Erythroblast (primary cell): ENCODE data around the gene ZBTB20.
A peak's percentile ranks its signal among the peaks of the same experiment; 100 is the strongest.

Experiments
- DNase-seq, 2 experiments: peaks; one replicate each; lab custom pipeline; 2025; lab: John Stamatoyannopoulos, UW
- GATA1 ChIP-seq: IDR thresholded peaks from 2 replicates; pipeline ENCODE4 v1.6.1; 2011; ENCODE audit warnings: low read depth, mild to moderate bottlenecking, control low read depth, low read length, moderate library complexity
- POLR2A ChIP-seq: IDR thresholded peaks from 2 replicates; pipeline ENCODE4 v1.6.1; 2011; ENCODE audit warnings: mild to moderate bottlenecking, low read length

Gene ZBTB20

DNA sequence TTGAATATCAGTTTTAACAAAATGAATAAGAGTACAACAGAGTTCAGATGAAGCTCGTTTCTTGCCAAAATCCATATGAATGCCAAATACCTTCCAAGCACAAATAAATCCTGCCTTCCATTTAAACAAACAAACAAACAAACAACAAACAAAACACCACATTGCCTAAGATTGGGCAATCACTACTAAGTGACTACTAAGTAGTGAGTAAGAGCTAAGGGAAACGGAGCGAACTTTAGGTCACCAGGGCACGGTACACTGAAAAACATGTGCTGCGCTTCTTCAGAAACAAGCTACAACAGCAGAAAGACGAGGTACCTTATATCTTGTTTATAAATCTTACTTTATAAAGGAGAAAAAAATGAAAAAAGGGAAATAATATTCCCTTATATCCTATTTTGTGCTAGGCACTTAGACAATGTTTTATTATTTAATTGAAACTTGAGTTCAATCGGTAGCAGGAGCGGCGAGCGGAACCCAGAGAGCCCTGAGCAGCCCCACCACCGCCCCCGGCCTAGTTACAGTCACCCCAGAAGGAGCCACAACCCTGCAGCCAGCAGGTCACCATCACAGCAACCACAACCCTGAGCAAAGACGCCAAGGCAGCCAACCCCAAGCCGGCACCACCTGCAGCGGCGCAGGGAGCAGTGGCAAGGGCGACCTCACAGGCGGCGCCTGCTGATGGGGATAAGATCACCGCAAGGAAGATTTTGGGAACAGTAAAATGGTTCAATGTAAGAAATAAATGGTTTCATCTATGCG is 216.9 kb downstream of the ZBTB20 start:
- TF ChIP-seq GATA1 (no peak), POLR2A (no peak)
- DNase-seq, result no peak

DNA sequence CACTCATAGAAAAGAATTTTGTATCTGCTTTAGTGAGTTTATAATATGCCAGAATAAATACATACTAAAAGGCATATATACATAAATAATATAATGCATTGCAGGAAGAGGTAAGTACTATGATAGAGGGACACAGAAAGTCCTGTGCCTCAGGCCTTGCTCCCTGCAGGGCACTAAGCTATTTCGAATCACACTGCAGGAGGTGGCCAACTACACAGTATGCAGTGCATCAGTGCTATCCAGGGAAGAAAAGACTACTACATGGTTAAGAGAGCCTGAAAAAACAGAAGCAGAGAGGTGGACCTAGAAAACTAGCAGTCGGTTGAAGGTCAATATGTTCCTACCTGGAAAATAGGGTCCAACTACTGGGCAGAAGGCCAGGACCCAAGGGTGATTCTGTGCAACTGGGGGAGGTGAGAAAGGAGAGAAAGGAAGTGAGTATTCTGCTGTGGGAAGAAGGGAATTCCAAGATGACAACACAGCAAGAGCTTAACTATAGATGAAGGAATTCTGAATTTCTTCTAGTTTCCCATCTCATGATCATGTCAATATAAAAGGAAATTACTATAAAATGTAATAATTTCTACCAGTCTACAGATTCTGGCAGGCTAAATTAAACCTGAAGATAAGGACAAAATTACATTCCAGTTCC is 218.0 kb downstream of the ZBTB20 start:
- DNase-seq, result no peak
- TF ChIP-seq POLR2A (no peak), GATA1 (no peak)

DNA sequence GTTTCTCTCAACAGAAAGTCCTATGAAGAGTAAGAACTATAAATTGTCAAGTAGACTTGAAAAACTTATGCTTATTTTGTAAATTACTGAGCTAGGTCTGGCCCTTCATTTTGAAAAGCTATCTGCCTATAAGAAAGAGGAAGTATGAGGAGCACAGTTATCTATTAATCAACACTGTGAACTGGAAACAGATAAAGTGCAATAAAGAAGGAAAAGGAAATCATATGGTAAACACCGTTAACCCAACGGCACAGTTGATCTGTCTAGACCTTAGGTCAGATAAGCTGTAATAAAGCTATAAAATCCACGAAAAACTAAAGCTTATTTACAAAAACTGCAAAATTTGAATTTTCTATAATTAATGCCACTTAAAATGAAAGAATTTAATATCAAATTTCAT is 242.5 kb downstream of the ZBTB20 start:
- no peak for TF ChIP-seq POLR2A
- no peak for TF ChIP-seq GATA1
- DNase-seq, result peak; percentile 9 to 52

DNA sequence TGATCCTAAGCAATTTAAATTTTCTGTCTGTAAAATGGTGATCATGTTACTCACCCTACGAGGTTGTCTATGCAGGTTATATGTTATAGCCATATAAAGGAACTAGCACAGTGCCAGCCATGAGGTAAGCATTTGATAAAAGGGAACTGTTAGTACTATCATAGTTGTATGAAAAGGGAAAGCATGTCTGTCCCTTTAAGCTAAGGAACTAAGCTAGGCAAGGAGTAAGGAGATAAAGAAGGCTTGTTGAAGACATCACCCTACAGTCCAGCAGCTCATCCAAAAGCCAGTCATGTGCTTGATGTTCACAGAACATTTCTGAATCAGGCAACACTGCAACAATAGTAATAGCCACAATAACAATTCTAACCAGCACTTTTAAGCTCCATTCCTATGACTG is 243.9 kb downstream of the ZBTB20 start:
- TF ChIP-seq GATA1 (no peak), POLR2A (no peak)
- peak; percentile 44 to 70 for DNase-seq

DNA sequence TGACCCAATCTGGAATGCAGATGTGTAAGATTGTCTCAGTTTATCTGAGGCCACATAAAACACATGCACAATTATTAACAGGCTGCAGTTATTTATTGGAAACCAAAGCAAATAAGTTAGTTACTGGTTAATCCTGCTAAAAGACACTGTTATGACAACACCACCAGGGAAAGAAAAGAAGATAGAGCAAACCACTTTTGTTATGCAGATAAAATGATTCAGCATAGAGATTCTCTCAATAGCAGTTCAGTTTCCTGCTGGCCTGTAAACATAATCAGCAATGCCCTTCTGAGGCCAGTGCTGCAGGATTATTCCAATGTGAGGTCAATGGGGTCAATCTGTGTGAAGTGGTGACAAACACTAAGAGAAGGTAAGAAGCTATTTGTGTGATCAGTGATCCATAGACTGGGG is 244.4 kb downstream of the ZBTB20 start:
- no peak for TF ChIP-seq GATA1
- no peak for TF ChIP-seq POLR2A

DNA sequence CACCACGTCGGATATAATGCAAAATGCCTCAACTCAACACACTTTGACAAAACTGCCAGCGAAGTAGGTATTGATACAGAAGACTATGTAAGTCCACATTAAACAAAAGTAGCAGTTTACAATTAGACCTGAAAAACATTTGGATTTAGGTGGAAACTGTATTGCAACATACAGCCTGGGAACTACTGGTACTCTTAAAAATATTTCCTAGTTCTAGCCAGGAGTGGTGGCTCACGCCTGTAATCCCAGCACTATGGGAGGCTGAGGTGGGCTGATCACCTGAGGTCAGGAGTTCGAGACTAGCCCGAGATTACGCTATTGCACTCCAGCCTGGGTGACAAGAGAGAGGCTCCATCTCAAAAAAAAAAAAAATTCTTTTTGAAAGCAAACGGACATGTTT is 246.2 kb downstream of the ZBTB20 start:
- no peak for DNase-seq
- TF ChIP-seq GATA1, result no peak
- TF ChIP-seq POLR2A, result no peak

More for the DNA sequence above, 244.4 kb downstream of the ZBTB20 start:
- DNase-seq, result peak; percentile 44 to 63

DNA sequence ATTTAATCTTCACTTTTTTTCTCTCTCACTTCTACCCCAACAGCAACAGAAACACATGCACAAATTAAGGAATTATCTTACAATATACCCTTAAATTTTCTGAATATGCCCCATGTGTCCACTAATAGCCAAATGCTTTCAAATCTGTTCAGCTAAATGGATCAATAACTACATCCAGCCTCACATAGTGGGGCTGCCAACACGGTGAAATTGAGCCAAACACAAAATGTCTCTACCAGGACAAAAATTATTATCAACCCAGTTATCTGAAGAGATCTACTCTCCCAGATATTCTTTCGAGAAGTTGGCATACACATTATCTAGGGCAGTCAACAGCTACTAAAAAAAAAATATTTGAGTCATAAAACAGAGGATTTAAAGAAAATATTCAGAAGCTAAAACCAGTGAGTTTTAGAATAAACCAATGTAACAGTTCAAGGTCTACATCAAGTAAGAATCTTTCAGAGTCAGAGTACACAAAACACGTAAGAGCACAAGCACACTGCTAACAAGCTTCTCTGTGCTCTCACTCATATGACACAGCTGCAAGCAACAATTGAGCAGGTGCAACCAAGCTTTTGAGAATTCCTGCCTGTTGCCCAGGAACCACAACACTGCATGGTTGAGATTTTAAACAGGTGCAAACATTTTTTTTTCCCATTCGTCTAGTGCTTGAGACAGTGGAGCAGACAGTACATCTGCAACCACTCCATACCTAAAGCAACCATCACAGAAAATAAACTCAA is 247.7 kb downstream of the ZBTB20 start:
- DNase-seq, result peak in 1 of 2 experiments; percentile 11
- TF ChIP-seq GATA1 (no peak), POLR2A (no peak)

DNA sequence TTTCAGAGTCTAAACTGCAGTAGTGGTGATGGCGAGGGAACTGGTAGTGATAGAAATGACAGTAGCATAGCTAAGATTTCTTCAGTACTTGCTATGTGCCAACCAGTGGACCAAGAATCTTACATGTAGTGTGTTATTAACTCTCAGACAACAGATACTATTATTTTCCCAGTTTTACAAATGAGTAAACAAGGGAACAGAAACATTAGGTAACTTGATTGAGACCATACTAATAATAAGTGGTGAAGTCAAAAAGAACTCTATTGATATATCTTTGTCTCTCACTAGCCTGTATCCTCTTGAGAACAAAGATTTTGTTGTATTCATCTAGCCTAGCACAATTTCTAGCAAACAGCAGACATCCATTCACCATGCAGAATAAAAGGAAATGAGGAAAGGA is 250.1 kb downstream of the ZBTB20 start:
- no peak for DNase-seq
- TF ChIP-seq GATA1, result no peak
- no peak for TF ChIP-seq POLR2A

DNA sequence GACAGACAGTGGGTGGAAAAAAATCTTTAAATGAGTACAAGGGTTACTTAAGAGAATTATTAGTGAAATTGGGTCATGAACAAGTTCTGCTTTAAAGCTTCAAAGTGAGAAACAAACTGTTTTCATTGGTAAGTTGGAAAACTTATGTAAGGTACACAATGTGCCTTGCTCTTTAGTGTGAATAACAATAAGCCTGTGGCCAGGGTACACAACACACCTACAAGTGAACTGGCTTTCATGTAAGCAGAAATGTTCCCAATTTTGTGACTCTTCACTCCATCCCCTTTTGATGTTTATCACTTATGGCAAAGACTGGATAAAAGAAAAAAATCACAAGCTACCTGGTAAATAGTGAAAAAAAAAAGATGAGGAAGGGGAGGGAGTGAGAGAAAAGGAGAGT is 253.7 kb downstream of the ZBTB20 start:
- TF ChIP-seq POLR2A (no peak), GATA1 (no peak)
- DNase-seq, result no peak

DNA sequence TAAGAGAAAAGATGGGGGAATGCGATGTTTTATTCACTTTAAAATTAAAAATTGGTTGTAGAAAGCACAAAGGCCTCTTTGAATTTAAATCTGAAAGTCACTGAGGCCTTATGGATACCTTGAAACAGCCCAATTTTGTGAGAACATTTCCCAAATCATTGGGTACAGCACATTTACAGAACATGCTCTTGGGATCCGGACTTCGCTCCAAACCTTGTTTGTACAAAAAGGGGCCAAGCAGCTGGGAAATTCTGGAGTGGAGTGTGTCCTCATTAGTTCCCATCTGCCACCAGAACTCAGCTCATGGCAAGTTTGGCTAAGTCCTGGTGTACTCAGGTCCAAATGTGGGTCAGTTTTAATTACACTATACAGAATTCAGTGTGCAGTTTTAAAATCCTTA is 254.2 kb downstream of the ZBTB20 start:
- DNase-seq, result no peak
- TF ChIP-seq POLR2A, result no peak
- no peak for TF ChIP-seq GATA1

DNA sequence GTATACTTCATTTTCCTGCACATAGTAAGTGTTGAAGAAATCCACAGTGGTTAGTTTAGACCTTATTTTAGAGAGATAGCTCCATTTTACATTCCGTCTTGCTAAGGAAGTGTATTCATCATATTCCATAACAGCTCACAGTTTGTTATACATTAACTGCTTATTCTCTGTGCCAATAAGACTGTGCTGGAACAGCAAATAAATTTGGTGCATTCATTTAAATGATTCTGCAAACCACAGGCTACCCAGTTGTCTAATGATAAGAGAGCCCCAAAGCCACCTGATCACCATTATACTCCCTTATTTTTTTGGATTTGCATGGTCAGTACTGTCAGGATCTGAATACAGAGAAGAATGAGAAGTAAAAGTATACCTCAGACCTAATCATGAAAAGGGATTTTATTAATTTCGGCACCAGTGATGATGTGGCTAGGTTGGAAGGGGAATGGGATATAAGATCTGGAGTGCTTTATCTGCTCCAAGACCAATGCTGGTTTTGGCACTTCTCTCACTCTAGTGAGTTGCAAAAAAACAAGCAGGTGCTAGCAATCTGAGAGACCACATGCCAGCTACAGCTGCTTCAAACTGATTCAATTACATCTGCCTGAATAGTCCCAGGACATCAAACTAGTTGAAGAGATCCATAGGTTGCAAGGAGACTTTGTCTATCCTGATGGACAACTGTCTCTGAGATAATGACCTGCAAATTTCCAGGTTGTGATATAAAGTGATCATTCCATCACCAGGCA is 254.8 kb downstream of the ZBTB20 start:
- DNase-seq, result peak; percentile 8 to 27

DNA sequence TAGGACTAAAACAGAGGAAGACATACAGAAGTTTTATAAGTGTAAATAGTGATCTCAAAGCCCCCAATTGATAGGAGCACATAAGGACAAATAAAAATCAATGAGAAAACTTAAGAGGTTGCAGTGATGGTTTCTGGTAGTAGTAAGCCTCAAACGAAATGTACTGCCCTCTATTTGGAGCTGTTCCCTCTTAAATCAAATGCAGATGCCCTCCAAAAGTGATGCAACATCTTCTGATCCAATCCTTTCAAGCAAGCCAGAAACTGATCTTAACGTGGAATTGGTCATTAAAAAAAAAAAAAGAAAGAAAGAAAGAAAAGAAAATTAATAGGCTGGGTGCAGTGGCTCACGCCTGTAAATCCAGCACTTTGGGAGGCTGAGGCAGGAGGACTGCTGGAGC is 259.3 kb downstream of the ZBTB20 start:
- no peak for TF ChIP-seq GATA1
- TF ChIP-seq POLR2A, result no peak
- DNase-seq, result no peak

More for the DNA sequence above, 254.8 kb downstream of the ZBTB20 start:
- TF ChIP-seq POLR2A, result no peak
- TF ChIP-seq GATA1, result no peak

DNA sequence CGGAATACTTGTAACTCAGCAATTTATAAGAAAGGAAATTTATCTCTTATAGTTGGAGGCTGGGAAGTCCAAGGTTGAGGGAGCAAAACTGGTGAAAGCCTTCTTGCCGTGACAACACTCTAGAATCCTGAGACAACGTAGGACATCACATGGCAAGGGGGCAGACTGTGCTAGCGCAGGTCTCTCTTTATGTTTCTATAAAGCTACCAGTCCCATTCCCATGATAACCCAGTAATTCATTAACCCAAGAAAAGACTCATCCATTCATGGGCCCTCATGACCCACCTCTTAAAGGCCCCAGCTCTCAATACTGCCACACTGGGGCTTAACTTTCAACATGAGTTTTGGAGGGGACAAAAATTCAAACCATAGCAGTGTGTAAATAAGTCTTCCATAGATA is 260.2 kb downstream of the ZBTB20 start:
- no peak for TF ChIP-seq GATA1
- TF ChIP-seq POLR2A, result no peak

More for the DNA sequence above, 260.2 kb downstream of the ZBTB20 start:
- DNase-seq, result no peak
